ENCODE data around the gene EFS.

DNA sequence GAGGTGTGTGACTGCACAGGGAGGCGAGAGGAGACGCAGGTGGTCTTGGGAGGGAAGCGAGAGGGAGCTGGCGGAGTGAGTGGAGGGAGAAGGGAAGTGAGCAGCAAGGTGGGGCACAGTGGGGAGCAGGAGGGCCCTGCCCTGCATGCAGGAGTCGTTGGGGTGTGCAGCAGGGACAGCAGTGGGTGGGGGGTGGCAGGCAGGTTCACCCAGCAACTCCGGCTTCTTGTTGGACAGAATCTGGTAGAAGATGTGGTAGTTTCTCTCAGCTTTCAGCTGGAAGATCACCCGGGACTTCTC, 38.1 kb upstream of the EFS start:
- TF ChIP-seq, protein P1, sequence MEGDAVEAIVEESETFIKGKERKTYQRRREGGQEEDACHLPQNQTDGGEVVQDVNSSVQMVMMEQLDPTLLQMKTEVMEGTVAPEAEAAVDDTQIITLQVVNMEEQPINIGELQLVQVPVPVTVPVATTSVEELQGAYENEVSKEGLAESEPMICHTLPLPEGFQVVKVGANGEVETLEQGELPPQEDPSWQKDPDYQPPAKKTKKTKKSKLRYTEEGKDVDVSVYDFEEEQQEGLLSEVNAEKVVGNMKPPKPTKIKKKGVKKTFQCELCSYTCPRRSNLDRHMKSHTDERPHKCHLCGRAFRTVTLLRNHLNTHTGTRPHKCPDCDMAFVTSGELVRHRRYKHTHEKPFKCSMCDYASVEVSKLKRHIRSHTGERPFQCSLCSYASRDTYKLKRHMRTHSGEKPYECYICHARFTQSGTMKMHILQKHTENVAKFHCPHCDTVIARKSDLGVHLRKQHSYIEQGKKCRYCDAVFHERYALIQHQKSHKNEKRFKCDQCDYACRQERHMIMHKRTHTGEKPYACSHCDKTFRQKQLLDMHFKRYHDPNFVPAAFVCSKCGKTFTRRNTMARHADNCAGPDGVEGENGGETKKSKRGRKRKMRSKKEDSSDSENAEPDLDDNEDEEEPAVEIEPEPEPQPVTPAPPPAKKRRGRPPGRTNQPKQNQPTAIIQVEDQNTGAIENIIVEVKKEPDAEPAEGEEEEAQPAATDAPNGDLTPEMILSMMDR (IDR thresholded peaks at IDR 0.05): no peak
- TF ChIP-seq POLR2AphosphoS5 (IDR thresholded peaks at IDR 0.05; ENCODE audit: insufficient read depth in 1 of 2, low read depth in 1 of 2): no peak

Data from vagina (tissue), 2 donors.